AG09309 (cell line): ENCODE data around the gene MME.
A peak's percentile ranks its signal among the peaks of the same experiment; 100 is the strongest.
"Not testable (repeated sequence)": the region's sequence is repeated elsewhere in the genome, so short reads cannot be mapped to it uniquely, and the experiment has no call there.

Experiments
- DNase-seq: peaks from one replicate; pipeline ENCODE4 v3.0.0-alpha.2; 2010; ENCODE audit warnings: low read depth
- H3K4me3 ChIP-seq: 2 replicates; pipeline ENCODE4 v1.5.1; 2011; ENCODE audit warnings: mild to moderate bottlenecking, low read depth, low read length, moderate library complexity; ENCODE audit not compliant: control insufficient read depth
- TF ChIP-seq, protein P1 (sequence below): IDR thresholded peaks from 2 replicates; pipeline ENCODE4 v1.5.1; 2011; ENCODE audit warnings: mild to moderate bottlenecking, low read depth, low read length, inconsistent platforms; ENCODE audit not compliant: insufficient read depth, control insufficient read depth; ENCODE audit errors: missing control alignments

The MME gene

DNA sequence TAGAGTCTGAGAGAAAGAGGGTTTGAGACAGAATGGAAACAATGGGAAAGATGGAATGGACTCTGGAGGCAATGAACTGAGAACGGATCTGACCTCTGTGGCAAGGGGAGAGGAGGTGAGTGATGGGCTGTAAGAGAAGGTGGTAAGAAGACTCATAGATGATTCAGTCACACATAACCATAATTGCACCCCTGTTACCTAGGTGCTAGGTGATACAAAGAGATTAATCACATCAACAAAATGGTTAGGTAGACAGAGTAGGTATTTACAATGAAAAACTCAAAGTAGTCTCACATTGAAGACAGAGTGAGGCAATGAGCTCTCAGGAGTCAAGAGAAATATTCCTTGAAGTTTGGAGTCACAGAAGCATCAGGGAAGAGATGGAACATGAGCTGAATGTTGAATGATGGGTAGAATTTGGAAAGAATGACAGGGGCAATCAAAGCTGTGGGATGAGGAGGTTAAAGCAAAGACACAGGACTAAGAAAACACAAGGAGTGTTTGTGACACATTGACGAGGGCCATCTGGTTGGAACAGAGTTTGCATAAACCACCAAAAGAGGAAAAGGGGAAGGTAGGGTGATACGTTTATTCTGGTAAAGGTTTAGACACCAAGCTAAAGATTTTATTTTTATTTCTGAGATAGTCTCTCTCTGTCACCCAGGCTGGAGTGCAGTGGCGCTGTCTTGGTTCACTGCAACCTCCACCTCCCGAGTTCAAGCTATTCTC, 32.7 kb downstream of the MME start:
- H3K4me3 ChIP-seq = no peak overlapping the region
- no peak for DNase-seq
- TF ChIP-seq, protein P1, sequence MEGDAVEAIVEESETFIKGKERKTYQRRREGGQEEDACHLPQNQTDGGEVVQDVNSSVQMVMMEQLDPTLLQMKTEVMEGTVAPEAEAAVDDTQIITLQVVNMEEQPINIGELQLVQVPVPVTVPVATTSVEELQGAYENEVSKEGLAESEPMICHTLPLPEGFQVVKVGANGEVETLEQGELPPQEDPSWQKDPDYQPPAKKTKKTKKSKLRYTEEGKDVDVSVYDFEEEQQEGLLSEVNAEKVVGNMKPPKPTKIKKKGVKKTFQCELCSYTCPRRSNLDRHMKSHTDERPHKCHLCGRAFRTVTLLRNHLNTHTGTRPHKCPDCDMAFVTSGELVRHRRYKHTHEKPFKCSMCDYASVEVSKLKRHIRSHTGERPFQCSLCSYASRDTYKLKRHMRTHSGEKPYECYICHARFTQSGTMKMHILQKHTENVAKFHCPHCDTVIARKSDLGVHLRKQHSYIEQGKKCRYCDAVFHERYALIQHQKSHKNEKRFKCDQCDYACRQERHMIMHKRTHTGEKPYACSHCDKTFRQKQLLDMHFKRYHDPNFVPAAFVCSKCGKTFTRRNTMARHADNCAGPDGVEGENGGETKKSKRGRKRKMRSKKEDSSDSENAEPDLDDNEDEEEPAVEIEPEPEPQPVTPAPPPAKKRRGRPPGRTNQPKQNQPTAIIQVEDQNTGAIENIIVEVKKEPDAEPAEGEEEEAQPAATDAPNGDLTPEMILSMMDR = no peak

DNA sequence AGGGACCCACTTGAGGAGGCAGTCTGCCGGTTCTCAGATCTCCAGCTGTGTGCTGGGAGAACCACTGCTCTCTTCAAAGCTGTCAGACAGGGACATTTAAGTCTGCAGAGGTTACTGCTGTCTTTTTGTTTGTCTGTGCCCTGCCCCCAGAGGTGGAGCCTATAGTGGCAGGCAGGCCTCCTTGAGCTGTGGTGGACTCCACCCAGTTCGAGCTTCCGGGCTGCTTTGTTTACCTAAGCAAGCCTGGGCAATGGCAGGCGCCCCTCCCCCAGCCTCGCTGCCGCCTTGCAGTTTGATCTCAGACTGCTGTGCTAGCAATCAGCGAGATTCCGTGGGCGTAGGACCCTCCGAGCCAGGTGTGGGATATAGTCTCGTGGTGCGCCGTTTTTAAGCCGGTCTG, 44.6 kb downstream of the MME start:
- H3K4me3 ChIP-seq, DNase-seq: not testable (repeated sequence)

DNA sequence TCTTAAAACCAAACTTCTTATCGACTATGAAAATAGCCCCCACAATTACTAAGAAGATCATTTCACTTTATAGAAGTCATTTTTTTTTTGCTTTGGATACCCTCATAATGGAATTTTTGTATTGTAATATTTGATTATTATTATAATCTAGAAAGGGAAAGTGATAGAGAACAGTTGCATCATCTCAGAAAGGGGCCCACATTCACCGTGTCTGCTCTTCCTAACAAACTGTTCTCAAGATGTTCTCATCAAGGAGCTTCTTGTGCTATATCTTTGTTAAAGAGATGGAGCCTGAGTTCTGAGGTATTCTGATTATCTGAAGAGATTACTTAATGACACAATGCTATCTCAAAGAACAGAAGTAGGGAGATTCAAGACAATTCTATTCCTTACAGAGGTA, 49.3 kb downstream of the MME start:
- no peak overlapping the region for H3K4me3 ChIP-seq
- TF ChIP-seq, protein P1 = no peak
- DNase-seq = no peak

DNA sequence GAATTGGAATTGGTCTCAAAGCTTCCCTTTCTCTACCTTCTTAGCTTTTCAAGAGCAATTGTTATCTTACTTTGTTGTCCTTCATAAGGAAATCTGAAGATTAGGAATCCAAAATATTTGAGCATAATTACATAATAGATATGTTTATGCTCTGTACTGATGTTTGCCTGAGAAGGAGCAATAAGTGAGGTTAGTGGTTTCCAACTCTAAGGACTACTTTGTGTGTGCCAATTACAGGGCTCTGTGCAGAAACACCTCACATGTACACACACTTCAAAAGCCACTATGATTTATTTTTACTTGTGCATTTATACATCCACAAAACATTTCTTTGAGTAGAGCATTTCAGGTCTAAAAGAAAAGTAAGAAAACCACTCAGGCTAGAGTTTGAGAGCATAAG, 49.9 kb downstream of the MME start:
- no peak overlapping the region for H3K4me3 ChIP-seq
- TF ChIP-seq, protein P1 = no peak
- no peak for DNase-seq

DNA sequence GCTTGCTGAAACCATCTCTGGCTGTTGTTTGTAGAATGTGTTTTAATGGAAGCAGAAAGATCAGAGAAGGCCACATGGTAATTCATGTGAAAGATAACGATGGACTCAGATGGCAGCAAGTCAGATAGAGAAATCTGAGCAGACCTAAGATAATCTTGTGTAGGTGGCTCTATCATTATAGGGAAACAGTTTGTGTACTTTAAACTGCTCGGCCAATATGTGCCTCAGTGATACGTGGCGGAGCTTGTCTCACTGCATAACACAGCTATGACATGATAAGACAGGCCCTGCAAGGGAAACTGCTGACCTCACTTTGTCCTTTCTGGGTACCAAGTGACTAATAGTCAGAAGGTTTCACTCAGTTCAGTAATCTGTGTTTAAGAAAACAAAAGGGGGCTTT, 51.0 kb downstream of the MME start:
- DNase-seq = peak; percentile 5
- H3K4me3 ChIP-seq = no peak overlapping the region
- TF ChIP-seq, protein P1 = no peak

DNA sequence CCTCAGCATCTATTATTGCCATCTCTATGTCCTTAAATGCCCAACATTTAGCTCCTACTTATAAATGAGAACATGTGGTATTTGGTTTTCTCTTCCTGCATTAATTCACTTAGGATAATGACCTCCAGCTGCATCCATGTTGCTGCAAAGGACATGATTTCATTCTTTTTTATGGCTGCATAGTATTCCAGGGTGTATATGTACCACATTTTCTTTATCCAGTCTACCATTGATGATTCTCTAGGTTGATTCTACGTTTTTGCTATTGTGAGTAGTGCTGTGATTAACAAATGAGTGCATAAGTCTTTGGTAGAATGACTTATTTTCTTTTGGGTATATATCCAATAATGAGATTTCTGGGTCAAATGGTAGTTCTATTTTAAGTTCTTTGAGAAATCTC, 54.2 kb downstream of the MME start:
- H3K4me3 ChIP-seq, DNase-seq: not testable (repeated sequence)

DNA sequence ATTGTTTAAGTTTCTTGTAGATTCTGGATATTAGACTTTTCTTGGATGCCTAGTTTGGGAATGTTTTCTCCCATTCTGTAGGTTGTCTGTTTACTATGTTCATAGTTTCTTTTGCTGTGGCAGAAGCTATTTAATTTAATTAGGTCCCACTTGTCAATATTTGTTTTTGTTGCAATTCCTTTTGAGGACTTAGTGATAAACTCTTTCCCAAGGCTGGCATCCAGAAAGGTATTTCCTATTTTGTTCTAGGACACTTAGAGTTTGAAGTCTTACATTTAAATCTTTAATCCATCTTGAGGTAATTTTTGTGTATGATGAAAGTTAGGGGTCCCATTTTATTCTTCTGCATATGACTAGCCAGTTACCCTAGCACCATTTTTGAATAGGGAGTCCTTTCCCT, 54.9 kb downstream of the MME start:
- DNase-seq = no peak
- TF ChIP-seq, protein P1 = no peak
- H3K4me3 ChIP-seq = no peak overlapping the region

DNA sequence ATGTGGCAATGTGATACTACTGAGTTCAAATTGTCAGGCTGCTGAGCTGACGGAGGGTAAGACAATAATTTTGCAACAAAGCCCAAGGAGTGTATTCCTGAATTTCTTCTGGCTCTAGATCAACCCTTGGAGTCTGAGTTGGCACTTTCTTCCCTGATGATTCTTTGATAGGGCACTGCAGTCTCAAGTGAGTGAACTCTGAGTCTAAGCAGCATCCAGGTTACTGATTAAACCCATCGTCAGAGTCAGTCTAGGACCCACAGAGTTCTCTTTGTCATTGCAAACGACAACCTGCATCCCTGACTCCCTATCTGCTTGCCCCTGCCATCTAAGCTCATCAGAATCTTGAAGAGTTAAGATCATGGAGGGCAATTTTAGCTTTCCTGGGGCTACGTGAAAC, 58.6 kb downstream of the MME start:
- DNase-seq = no peak
- TF ChIP-seq, protein P1 = no peak
- no peak overlapping the region for H3K4me3 ChIP-seq
